ENCODE data around the gene SACM1L. TPM values are rescaled to one million over a fixed set of nuclear protein-coding genes. Genes with fewer than 3 reads are reported as not detected.

Gene SACM1L
- total and polyA plus RNA-seq, 2 experiments from 2014 or later, result 28.1 to 61.6 TPM

- Histone ChIP-seq H3K27me3 (no peaks in the 10 kb centered on the region), H4K20me1 (ENCODE audit: insufficient read depth, poor library complexity, severe bottlenecking) (no peaks in the 10 kb centered on the region), H3K4me1 (ENCODE audit: insufficient read depth) (no peaks in the 10 kb centered on the region), H3K36me3 (replicated peaks; ENCODE audit: insufficient read depth, low read depth) (no peaks in the 10 kb centered on the region), H3K4me2 (no peak overlapping the region), H3K4me3 (no peak overlapping the region), H3K9me3 (ENCODE audit: low read depth) (no peaks in the 10 kb centered on the region), H3K79me2 (peaks cover 9% of the 10 kb centered on the region), H2AFZ (no peak overlapping the region), H3K9me2 (replicated peaks; ENCODE audit: insufficient read depth) (no peaks in the 10 kb centered on the region), H3K27ac (no peak overlapping the region)
- no peak for DNase-seq (ENCODE audit: low spot score)
- WGBS (ENCODE audit: low lambda C conversion rate, missing lambda C conversion rate), result 90% methylated on average over 4 of the region's 4 CpGs
- TF ChIP-seq EZH2 (IDR thresholded peaks at IDR 0.05; ENCODE audit: borderline replicate concordance) (no peak), EZH2phosphoT487 (IDR thresholded peaks at IDR 0.05; ENCODE audit: low read depth, severe bottlenecking, unreplicated experiment) (no peak)
- TF ChIP-seq, protein P1, sequence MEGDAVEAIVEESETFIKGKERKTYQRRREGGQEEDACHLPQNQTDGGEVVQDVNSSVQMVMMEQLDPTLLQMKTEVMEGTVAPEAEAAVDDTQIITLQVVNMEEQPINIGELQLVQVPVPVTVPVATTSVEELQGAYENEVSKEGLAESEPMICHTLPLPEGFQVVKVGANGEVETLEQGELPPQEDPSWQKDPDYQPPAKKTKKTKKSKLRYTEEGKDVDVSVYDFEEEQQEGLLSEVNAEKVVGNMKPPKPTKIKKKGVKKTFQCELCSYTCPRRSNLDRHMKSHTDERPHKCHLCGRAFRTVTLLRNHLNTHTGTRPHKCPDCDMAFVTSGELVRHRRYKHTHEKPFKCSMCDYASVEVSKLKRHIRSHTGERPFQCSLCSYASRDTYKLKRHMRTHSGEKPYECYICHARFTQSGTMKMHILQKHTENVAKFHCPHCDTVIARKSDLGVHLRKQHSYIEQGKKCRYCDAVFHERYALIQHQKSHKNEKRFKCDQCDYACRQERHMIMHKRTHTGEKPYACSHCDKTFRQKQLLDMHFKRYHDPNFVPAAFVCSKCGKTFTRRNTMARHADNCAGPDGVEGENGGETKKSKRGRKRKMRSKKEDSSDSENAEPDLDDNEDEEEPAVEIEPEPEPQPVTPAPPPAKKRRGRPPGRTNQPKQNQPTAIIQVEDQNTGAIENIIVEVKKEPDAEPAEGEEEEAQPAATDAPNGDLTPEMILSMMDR (IDR thresholded peaks at IDR 0.05; ENCODE audit: poor library complexity), result no peak
Measured at GRCh38 chr3:45657853-45658252, 31.3 kb upstream of the SACM1L start.

- Histone ChIP-seq H3K4me1 (ENCODE audit: insufficient read depth) (no peaks in the 10 kb centered on the region), H3K27ac (peak overlapping the region; percentile 10), H3K36me3 (replicated peaks; ENCODE audit: insufficient read depth, low read depth) (no peaks in the 10 kb centered on the region), H2AFZ (no peak overlapping the region), H3K4me3 (no peak overlapping the region), H3K4me2 (no peak overlapping the region), H4K20me1 (ENCODE audit: insufficient read depth, poor library complexity, severe bottlenecking) (no peaks in the 10 kb centered on the region), H3K79me2 (peaks cover 14% of the 10 kb centered on the region), H3K9me2 (replicated peaks; ENCODE audit: insufficient read depth) (no peaks in the 10 kb centered on the region), H3K9me3 (ENCODE audit: low read depth) (no peaks in the 10 kb centered on the region), H3K27me3 (no peaks in the 10 kb centered on the region)
- no peak for TF ChIP-seq EZH2 (IDR thresholded peaks at IDR 0.05; ENCODE audit: borderline replicate concordance)
- TF ChIP-seq, protein P1 (IDR thresholded peaks at IDR 0.05; ENCODE audit: poor library complexity), result peak; percentile 81
- peak; percentile 84 for DNase-seq (ENCODE audit: low spot score)
- 75% methylated on average over 19 of the region's 19 CpGs for WGBS (ENCODE audit: low lambda C conversion rate, missing lambda C conversion rate)
Measured at GRCh38 chr3:45659661-45660566, 29.3 kb upstream of the SACM1L start.

DNA sequence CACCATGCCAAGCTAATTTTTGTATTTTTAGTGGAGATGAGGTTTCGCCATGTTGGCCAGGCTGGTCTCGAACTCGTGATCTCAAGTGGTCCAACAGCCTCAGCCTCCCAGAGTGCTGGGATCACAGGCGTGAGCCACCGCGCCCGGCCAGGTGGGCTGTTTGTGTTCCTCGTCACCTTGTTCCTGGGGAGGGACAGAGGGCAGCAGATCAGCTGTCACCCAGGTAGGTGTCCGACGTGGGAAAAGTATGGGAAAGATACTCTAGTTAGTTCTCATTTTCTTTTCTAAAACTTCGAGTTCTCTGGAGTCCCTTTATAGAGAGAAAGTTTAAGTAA lies 28.7 kb upstream of the SACM1L start:
- no peaks in the 10 kb centered on the region for H3K9me3 ChIP-seq (ENCODE audit: low read depth)
- H3K9me2 ChIP-seq (replicated peaks; ENCODE audit: insufficient read depth), result no peaks in the 10 kb centered on the region
- H3K4me2 ChIP-seq, result no peak overlapping the region
- no peak for DNase-seq (ENCODE audit: low spot score)
- H2AFZ ChIP-seq, result no peak overlapping the region
- WGBS (ENCODE audit: low lambda C conversion rate, missing lambda C conversion rate), result 97% methylated on average over 11 of the region's 11 CpGs
- no peaks in the 10 kb centered on the region for H3K4me1 ChIP-seq (ENCODE audit: insufficient read depth)
- peaks cover 14% of the 10 kb centered on the region for H3K79me2 ChIP-seq
- no peaks in the 10 kb centered on the region for H4K20me1 ChIP-seq (ENCODE audit: insufficient read depth, poor library complexity, severe bottlenecking)
- H3K36me3 ChIP-seq (replicated peaks; ENCODE audit: insufficient read depth, low read depth), result no peaks in the 10 kb centered on the region
- no peak overlapping the region for H3K4me3 ChIP-seq
- H3K27me3 ChIP-seq, result no peaks in the 10 kb centered on the region
- H3K27ac ChIP-seq, result no peak overlapping the region
- TF ChIP-seq EZH2 (IDR thresholded peaks at IDR 0.05; ENCODE audit: borderline replicate concordance), result no peak
- TF ChIP-seq, protein P1 (IDR thresholded peaks at IDR 0.05; ENCODE audit: poor library complexity), result no peak
- no peak for TF ChIP-seq EZH2phosphoT487 (IDR thresholded peaks at IDR 0.05; ENCODE audit: low read depth, severe bottlenecking, unreplicated experiment)
